H9 (cell line): ENCODE data around the gene SF3A2. TPM values are rescaled to one million over a fixed set of nuclear protein-coding genes. Genes with fewer than 3 reads are reported as not detected.

Source experiments
- DNase-seq: peaks from one replicate; pipeline ENCODE4 v3.0.0-alpha.2; 2017
- H2AFZ ChIP-seq: one replicate; pipeline ENCODE4 v1.6.1; 2013; ENCODE audit warnings: mild to moderate bottlenecking, low read length, control low read depth, moderate library complexity
- H2AK5ac ChIP-seq: 2 replicates; pipeline ENCODE4 v1.6.1; 2013; ENCODE audit warnings: low read length, control low read depth, mixed read lengths; ENCODE audit not compliant: insufficient read length
- H2BK120ac ChIP-seq: one replicate; pipeline ENCODE4 v1.6.1; 2013; ENCODE audit warnings: low read depth, mild to moderate bottlenecking, low read length, control low read depth, inconsistent platforms; ENCODE audit not compliant: poor library complexity, severe bottlenecking
- H2BK12ac ChIP-seq: 2 replicates; pipeline ENCODE4 v1.6.1; 2013; ENCODE audit warnings: low read length, control low read depth, mixed read lengths, low read depth; ENCODE audit not compliant: insufficient read length
- H2BK15ac ChIP-seq: 2 replicates; pipeline ENCODE4 v1.6.1; 2013; ENCODE audit warnings: low read depth, low read length, control low read depth
- H2BK20ac ChIP-seq: one replicate; pipeline ENCODE4 v1.6.1; 2013; ENCODE audit warnings: low read depth, mild to moderate bottlenecking, low read length, control low read depth, inconsistent platforms; ENCODE audit not compliant: poor library complexity, severe bottlenecking
- H2BK5ac ChIP-seq: 2 replicates; pipeline ENCODE4 v1.6.1; 2013; ENCODE audit warnings: low read length, control low read depth, mixed read lengths; ENCODE audit not compliant: insufficient read length
- H3K14ac ChIP-seq: 2 replicates; pipeline ENCODE4 v1.6.1; 2013; ENCODE audit warnings: low read length, control low read depth; ENCODE audit not compliant: insufficient read depth
- H3K18ac ChIP-seq: 2 replicates; pipeline ENCODE4 v1.6.1; 2013; ENCODE audit warnings: low read depth, mild to moderate bottlenecking, mixed read lengths, low read length, control low read depth; ENCODE audit not compliant: insufficient read length
- H3K23ac ChIP-seq: 2 replicates; pipeline ENCODE4 v1.6.1; 2013; ENCODE audit warnings: low read length, control low read depth, mixed read lengths, low read depth; ENCODE audit not compliant: insufficient read length
- H3K23me2 ChIP-seq: 2 replicates; pipeline ENCODE4 v1.6.1; 2013; ENCODE audit warnings: low read depth, mild to moderate bottlenecking, mixed read lengths, low read length, control low read depth; ENCODE audit not compliant: insufficient read length, poor library complexity, severe bottlenecking
- H3K27ac ChIP-seq: 2 replicates; pipeline ENCODE4 v1.5.1; 2013; ENCODE audit warnings: low read length, control low read depth, mixed read lengths, low read depth; ENCODE audit not compliant: insufficient read length
- H3K27me3 ChIP-seq: 2 replicates; pipeline ENCODE4 v1.6.1; 2013; ENCODE audit warnings: low read length, control low read depth, inconsistent platforms; ENCODE audit not compliant: insufficient read depth
- H3K4ac ChIP-seq: 2 replicates; pipeline ENCODE4 v1.6.1; 2013; ENCODE audit warnings: low read depth, mild to moderate bottlenecking, control low read depth, inconsistent platforms, low read length, moderate library complexity
- H3K4me1 ChIP-seq: 2 replicates; pipeline ENCODE4 v1.6.1; 2013; ENCODE audit warnings: low read length, control low read depth, inconsistent platforms; ENCODE audit not compliant: insufficient read depth
- H3K4me2 ChIP-seq: 2 replicates; pipeline ENCODE4 v1.6.1; 2013; ENCODE audit warnings: low read length, control low read depth, mixed read lengths; ENCODE audit not compliant: insufficient read length, insufficient read depth
- H3K56ac ChIP-seq: 2 replicates; pipeline ENCODE4 v1.6.1; 2013; ENCODE audit warnings: low read depth, mild to moderate bottlenecking, mixed read lengths, low read length, control low read depth; ENCODE audit not compliant: insufficient read length
- H3K79me1 ChIP-seq: 2 replicates; pipeline ENCODE4 v1.6.1; 2013; ENCODE audit warnings: low read depth, mild to moderate bottlenecking, moderate library complexity, low read length, control low read depth, inconsistent platforms; ENCODE audit not compliant: insufficient read depth, poor library complexity, severe bottlenecking
- H3K79me2 ChIP-seq: 2 replicates; pipeline ENCODE4 v1.6.1; 2013; ENCODE audit warnings: low read length, control low read depth, inconsistent platforms; ENCODE audit not compliant: insufficient read depth
- H3K9ac ChIP-seq: 2 replicates; pipeline ENCODE4 v1.6.1; 2013; ENCODE audit warnings: low read length, control low read depth, mixed read lengths; ENCODE audit not compliant: insufficient read length; ENCODE audit errors: extremely low read depth
- H3K9me3 ChIP-seq: one replicate; pipeline ENCODE4 v1.6.1; 2013; ENCODE audit warnings: low read depth, low read length, inconsistent platforms; ENCODE audit not compliant: control insufficient read depth
- H3T11ph ChIP-seq: one replicate; pipeline ENCODE4 v1.6.1; 2013; ENCODE audit warnings: mild to moderate bottlenecking, low read length, control low read depth, inconsistent platforms
- H4K20me1 ChIP-seq: one replicate; pipeline ENCODE4 v1.6.1; 2013; ENCODE audit not compliant: control insufficient read depth, insufficient read length, insufficient read depth
- H4K5ac ChIP-seq: 2 replicates; pipeline ENCODE4 v1.6.1; 2013; ENCODE audit warnings: low read depth, mild to moderate bottlenecking, mixed read lengths, low read length, control low read depth; ENCODE audit not compliant: insufficient read length
- H4K8ac ChIP-seq: replicated peaks from 2 replicates; pipeline ENCODE4 v1.6.1; 2013; ENCODE audit warnings: low read length, control low read depth, mixed read lengths, low read depth; ENCODE audit not compliant: insufficient read length
- H4K91ac ChIP-seq: 2 replicates; pipeline ENCODE4 v1.6.1; 2013; ENCODE audit warnings: low read depth, mild to moderate bottlenecking, moderate library complexity, mixed read lengths, low read length, control low read depth; ENCODE audit not compliant: insufficient read length
- H3K27ac Mint-ChIP-seq, 3 experiments: 2 replicates in 2 of 3; 3 replicates in 1 of 3; pipeline ENCODE4 v1.8.0; 2020 to 2021; ENCODE audit warnings: mixed read lengths in 3 of 3, mild to moderate bottlenecking in 1 of 3, moderate library complexity in 1 of 3
- H3K27me3 Mint-ChIP-seq: 2 replicates; pipeline ENCODE4 v1.8.0; 2021; ENCODE audit warnings: low read depth, mild to moderate bottlenecking, moderate library complexity, mixed read lengths
- H3K36me3 Mint-ChIP-seq, 3 experiments: 2 replicates in 2 of 3; 3 replicates in 1 of 3; pipeline ENCODE4 v1.8.0; 2020 to 2021; ENCODE audit warnings: low read depth in 3 of 3, mixed read lengths in 3 of 3; ENCODE audit not compliant: insufficient read depth in 1 of 3
- H3K4me1 Mint-ChIP-seq, 2 experiments: 2 replicates each; pipeline ENCODE4 v1.8.0; 2020; ENCODE audit warnings: mixed read lengths in 2 of 2
- H3K4me3 Mint-ChIP-seq, 2 experiments: 2 replicates in 1 of 2; 3 replicates in 1 of 2; pipeline ENCODE4 v1.8.0; 2020 to 2021; ENCODE audit warnings: mild to moderate bottlenecking in 2 of 2, mixed read lengths in 2 of 2, moderate library complexity in 1 of 2
- H3K9me3 Mint-ChIP-seq, 2 experiments: 2 replicates in 1 of 2; 3 replicates in 1 of 2; pipeline ENCODE4 v1.8.0; 2020; ENCODE audit warnings: mild to moderate bottlenecking in 2 of 2, mixed read lengths in 2 of 2, moderate library complexity in 1 of 2
- WGBS: extraction: QIAGEN DNeasy Blood & Tissue Kit; methylation state at CpG from one replicate; pipeline ENCODE4 v1.1.7; 2013; ENCODE audit warnings: missing lambda C conversion rate, low lambda C conversion rate, mixed read lengths; ENCODE audit not compliant: insufficient read length; ENCODE audit errors: extremely low coverage; 5-methylcytosine and 5-hydroxymethylcytosine counted together
- total RNA-seq: library from RNA; stranded (reverse); gene quantifications from 2 replicates; pipeline ENCODE4 v1.2.1, GENCODE V29; 2021
- TF ChIP-seq, protein P1 (sequence below): fragments of 200-600 bp; sonication (generic); conservative IDR thresholded peaks from 3 replicates; pipeline ENCODE4 v1.8.0; 2021; ENCODE audit warnings: antibody characterized with exemption, mild to moderate bottlenecking

SF3A2 gene
- total RNA-seq, 1 experiment from 2014 or later: 166 TPM

DNA sequence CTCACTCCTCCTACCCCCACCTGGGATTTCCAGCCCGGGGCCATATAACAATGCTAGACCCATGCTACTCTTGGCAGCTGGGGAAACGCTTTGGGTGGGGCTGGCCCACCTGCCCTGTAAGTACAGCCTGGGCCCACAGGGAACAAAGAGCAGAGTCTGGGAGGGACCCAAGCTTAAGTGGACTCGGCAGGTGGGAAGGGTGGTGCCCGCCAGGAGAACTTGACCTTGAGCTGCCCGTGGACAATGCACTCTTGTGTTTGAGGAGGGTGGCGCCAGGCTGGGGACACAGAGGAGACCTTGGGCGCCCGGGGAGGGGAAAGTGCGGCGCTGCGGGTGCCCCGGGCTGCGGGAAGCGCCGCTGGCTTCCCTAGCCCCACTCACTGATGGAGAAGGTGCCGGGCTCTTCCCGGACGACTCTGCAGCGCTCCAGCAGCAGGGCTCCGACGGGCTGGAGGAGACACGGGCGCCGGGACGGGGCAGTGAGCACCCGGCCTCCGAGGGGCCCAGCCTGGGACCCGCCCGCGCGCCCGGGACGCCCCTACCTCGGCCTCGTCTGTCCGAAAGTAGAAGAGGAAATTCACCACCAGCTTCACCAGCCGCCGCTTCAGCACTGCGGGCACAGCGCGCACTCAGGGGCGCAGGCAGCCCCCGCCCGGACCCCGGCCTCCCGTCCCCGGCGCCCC, 1.1 kb upstream of the SF3A2 start:
- Histone ChIP-seq H4K8ac (no peak overlapping the region), H3K14ac (no peak overlapping the region), H3T11ph (no peak overlapping the region), H2BK5ac (no peak overlapping the region), H3K23ac (no peak overlapping the region), H3K79me2 (peaks cover 34% of the 10 kb centered on the region), H2AFZ (no peak overlapping the region), H3K56ac (no peak overlapping the region), H3K18ac (no peak overlapping the region), H4K20me1 (no peaks in the 10 kb centered on the region), H2BK15ac (no peak overlapping the region), H3K4me1 (peaks cover 4% of the 10 kb centered on the region; the same call in 1 of the 2 replicates), H2AK5ac (no peak overlapping the region), H4K5ac (no peak overlapping the region), H3K27ac (no peak overlapping the region), H2BK120ac (no peak overlapping the region), H4K91ac (no peak overlapping the region), H3K9me3 (no peaks in the 10 kb centered on the region), H3K79me1 (no peaks in the 10 kb centered on the region), H3K4me2 (peak overlapping the region; percentile 55), H3K27me3 (no peaks in the 10 kb centered on the region), H2BK12ac (no peak overlapping the region), H3K9ac (peak overlapping the region; percentile 72), H3K4ac (no peak overlapping the region), H2BK20ac (no peak overlapping the region), H3K23me2 (peaks cover 9% of the 10 kb centered on the region)
- H3K36me3 Mint-ChIP-seq: peaks cover 14 to 48% (median 43%) of the 10 kb centered on the region in 3 experiments
- TF ChIP-seq, protein P1, sequence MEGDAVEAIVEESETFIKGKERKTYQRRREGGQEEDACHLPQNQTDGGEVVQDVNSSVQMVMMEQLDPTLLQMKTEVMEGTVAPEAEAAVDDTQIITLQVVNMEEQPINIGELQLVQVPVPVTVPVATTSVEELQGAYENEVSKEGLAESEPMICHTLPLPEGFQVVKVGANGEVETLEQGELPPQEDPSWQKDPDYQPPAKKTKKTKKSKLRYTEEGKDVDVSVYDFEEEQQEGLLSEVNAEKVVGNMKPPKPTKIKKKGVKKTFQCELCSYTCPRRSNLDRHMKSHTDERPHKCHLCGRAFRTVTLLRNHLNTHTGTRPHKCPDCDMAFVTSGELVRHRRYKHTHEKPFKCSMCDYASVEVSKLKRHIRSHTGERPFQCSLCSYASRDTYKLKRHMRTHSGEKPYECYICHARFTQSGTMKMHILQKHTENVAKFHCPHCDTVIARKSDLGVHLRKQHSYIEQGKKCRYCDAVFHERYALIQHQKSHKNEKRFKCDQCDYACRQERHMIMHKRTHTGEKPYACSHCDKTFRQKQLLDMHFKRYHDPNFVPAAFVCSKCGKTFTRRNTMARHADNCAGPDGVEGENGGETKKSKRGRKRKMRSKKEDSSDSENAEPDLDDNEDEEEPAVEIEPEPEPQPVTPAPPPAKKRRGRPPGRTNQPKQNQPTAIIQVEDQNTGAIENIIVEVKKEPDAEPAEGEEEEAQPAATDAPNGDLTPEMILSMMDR: no peak
- H3K27ac Mint-ChIP-seq: peak overlapping the region in 2 of 3 experiments; percentile 96; a peak in 4 of 7 replicates
- H3K9me3 Mint-ChIP-seq: peaks cover 0 to 3% of the 10 kb centered on the region in 2 experiments; a peak in 1 of 5 replicates
- H3K27me3 Mint-ChIP-seq: no peaks in the 10 kb centered on the region; the same call in 1 of the 2 replicates
- H3K4me1 Mint-ChIP-seq: peaks cover 31 to 40% of the 10 kb centered on the region in 2 experiments
- no peak for DNase-seq
- H3K4me3 Mint-ChIP-seq: peak overlapping the region; percentile 96 to 97
- WGBS: no CpG with 5 or more reads among the region's 48 CpGs
